Parathyroid adenoma (tissue), 2 donors: ENCODE measurements around the gene ST8SIA1.
A peak's percentile ranks its signal among the peaks of the same experiment; 100 is the strongest.

Experiments
- H2AFZ ChIP-seq: fragments of 300-600 bp; sonication (generic); one replicate; pipeline ENCODE4 v1.7.0; 2017; ENCODE audit warnings: antibody characterized with exemption, mild to moderate bottlenecking
- H3K27ac ChIP-seq: fragments of 300-600 bp; sonication (generic); one replicate; pipeline ENCODE4 v1.7.0; 2017
- H3K27me3 ChIP-seq: fragments of 300-600 bp; sonication (generic); one replicate; pipeline ENCODE4 v1.7.0; 2017; ENCODE audit warnings: low read length; ENCODE audit not compliant: control insufficient read depth, insufficient read depth
- H3K36me3 ChIP-seq: fragments of 300-600 bp; sonication (generic); one replicate; pipeline ENCODE4 v1.7.0; 2017; ENCODE audit warnings: low read length; ENCODE audit not compliant: control insufficient read depth, insufficient read depth
- H3K4me1 ChIP-seq: fragments of 300-600 bp; sonication (generic); one replicate; pipeline ENCODE4 v1.7.0; 2017; ENCODE audit warnings: control low read depth
- H3K4me2 ChIP-seq: fragments of 300-600 bp; sonication (generic); one replicate; pipeline ENCODE4 v1.7.0; 2017; ENCODE audit warnings: low read length
- H3K4me3 ChIP-seq: fragments of 300-600 bp; sonication (generic); one replicate; pipeline ENCODE4 v1.7.0; 2017; ENCODE audit warnings: low read depth, low read length
- H3K79me2 ChIP-seq: fragments of 300-600 bp; sonication (generic); one replicate; pipeline ENCODE4 v1.7.0; 2017; ENCODE audit warnings: control low read depth
- H3K9ac ChIP-seq: fragments of 300-600 bp; sonication (generic); one replicate; pipeline ENCODE4 v1.7.0; 2017; ENCODE audit warnings: mild to moderate bottlenecking
- H3K9me3 ChIP-seq: fragments of 300-600 bp; sonication (generic); one replicate; pipeline ENCODE4 v1.7.0; 2017; ENCODE audit warnings: low read length; ENCODE audit not compliant: control insufficient read depth
- TF ChIP-seq, protein P1 (sequence below): fragments of 300-600 bp; sonication (generic); IDR thresholded peaks from one replicate; pipeline ENCODE4 v1.7.0; 2017; ENCODE audit warnings: antibody characterized with exemption, mild to moderate bottlenecking
- donor health status: primary hyperparathyroidism.

ST8SIA1 gene

DNA sequence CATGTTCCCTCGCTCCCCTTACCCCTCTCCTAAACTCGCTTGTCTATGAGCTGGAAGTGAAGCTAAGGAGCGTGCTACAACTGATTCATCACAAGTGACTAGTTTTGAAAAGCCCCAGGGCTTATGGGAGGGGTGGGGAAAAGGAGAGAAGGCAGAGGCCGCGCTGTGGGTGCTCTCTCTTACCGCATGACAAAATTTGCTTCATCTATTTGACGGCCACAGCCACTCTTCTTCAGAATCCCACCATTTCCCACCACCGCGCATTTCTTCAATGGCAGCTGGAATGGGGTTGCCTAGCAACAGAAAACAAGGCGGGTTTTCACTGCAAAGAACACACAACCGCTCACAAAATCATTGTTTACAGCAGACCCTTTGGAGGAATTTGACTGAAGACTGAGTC lies 79.4 kb downstream of the ST8SIA1 start:
- H3K9me3 ChIP-seq, result no peaks in the 10 kb centered on the region
- TF ChIP-seq, protein P1, sequence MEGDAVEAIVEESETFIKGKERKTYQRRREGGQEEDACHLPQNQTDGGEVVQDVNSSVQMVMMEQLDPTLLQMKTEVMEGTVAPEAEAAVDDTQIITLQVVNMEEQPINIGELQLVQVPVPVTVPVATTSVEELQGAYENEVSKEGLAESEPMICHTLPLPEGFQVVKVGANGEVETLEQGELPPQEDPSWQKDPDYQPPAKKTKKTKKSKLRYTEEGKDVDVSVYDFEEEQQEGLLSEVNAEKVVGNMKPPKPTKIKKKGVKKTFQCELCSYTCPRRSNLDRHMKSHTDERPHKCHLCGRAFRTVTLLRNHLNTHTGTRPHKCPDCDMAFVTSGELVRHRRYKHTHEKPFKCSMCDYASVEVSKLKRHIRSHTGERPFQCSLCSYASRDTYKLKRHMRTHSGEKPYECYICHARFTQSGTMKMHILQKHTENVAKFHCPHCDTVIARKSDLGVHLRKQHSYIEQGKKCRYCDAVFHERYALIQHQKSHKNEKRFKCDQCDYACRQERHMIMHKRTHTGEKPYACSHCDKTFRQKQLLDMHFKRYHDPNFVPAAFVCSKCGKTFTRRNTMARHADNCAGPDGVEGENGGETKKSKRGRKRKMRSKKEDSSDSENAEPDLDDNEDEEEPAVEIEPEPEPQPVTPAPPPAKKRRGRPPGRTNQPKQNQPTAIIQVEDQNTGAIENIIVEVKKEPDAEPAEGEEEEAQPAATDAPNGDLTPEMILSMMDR, result no peak
- H3K4me2 ChIP-seq, result no peak overlapping the region
- no peaks in the 10 kb centered on the region for H3K36me3 ChIP-seq
- no peak overlapping the region for H3K9ac ChIP-seq
- no peak overlapping the region for H3K4me3 ChIP-seq
- H2AFZ ChIP-seq, result peak overlapping the region; percentile 82
- H3K27me3 ChIP-seq, result no peaks in the 10 kb centered on the region
- H3K27ac ChIP-seq, result peak overlapping the region; percentile 97
- H3K79me2 ChIP-seq, result no peaks in the 10 kb centered on the region
- H3K4me1 ChIP-seq, result peaks cover 42% of the 10 kb centered on the region

DNA sequence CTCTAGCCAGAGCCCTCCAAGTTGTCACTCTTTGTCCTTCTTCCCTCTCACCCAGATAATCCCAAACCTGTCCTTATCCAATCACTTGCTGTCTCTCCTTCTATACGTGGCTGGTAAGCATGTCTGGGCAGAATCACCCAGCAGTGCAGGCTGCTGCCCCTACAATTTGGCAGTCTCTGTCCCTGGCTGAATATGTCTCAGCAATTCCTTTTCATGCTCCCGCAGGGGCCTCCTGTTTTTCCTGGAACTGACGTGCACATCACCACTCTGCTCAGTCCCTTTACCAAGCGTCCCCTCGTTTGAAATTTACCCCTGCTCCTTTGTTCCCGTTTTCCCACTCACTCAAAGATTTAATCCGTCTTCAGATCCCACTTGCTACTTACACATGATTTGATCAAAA lies 80.0 kb downstream of the ST8SIA1 start:
- Histone ChIP-seq H3K79me2 (no peaks in the 10 kb centered on the region), H2AFZ (peak overlapping the region; percentile 82), H3K9ac (no peak overlapping the region), H3K4me1 (peaks cover 42% of the 10 kb centered on the region), H3K9me3 (no peaks in the 10 kb centered on the region), H3K4me2 (no peak overlapping the region), H3K4me3 (no peak overlapping the region), H3K36me3 (no peaks in the 10 kb centered on the region), H3K27ac (peak overlapping the region; percentile 97), H3K27me3 (no peaks in the 10 kb centered on the region)
- TF ChIP-seq, protein P1, result no peak

DNA sequence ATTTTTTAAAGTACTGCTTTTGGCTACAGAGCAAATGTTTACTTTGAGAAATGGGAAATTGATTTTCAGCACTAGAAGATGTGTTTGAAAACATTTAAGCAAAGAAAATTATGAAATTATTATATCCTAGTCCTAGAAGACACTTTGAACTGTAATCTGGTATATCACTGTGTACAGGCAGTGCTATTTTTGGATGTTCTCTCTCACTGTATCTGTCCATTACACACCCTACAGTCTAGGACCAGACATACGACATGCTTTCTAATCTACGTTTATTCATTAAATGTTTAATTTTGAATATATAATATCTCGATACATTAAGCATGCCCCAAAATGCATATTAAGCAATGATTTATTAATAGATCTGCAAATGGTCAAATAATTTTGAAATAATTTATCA lies 82.5 kb downstream of the ST8SIA1 start:
- H3K9me3 ChIP-seq, result no peaks in the 10 kb centered on the region
- H3K4me1 ChIP-seq, result peaks cover 25% of the 10 kb centered on the region
- H2AFZ ChIP-seq, result no peak overlapping the region
- H3K4me3 ChIP-seq, result no peak overlapping the region
- no peak overlapping the region for H3K27ac ChIP-seq
- H3K79me2 ChIP-seq, result no peaks in the 10 kb centered on the region
- TF ChIP-seq, protein P1, result no peak
- no peak overlapping the region for H3K9ac ChIP-seq
- H3K36me3 ChIP-seq, result no peaks in the 10 kb centered on the region
- H3K4me2 ChIP-seq, result no peak overlapping the region
- no peaks in the 10 kb centered on the region for H3K27me3 ChIP-seq

DNA sequence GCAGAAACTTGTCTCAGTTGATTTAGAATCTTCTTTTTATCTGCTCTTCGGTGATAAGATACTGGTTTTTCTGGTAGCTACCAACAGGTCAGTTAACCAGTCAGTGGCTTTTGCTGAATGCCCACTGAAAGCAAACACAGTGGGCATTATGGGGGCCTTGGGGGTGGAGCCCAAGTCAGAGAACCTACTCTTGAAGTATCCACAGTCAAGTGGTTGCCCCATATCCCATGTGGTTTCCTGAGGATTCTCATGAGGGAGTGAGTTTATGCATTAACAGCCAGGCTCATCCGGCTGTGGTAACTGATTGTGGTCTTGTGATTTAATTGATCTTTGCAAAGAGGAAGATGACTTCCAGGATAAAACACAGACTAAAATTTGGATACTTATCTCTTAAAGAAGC lies 83.7 kb downstream of the ST8SIA1 start:
- peaks cover 15% of the 10 kb centered on the region for H3K4me1 ChIP-seq
- TF ChIP-seq, protein P1, result no peak
- H3K79me2 ChIP-seq, result no peaks in the 10 kb centered on the region
- no peak overlapping the region for H3K27ac ChIP-seq
- H3K9me3 ChIP-seq, result no peaks in the 10 kb centered on the region
- no peaks in the 10 kb centered on the region for H3K27me3 ChIP-seq
- no peak overlapping the region for H3K4me3 ChIP-seq
- no peak overlapping the region for H3K9ac ChIP-seq
- no peak overlapping the region for H3K4me2 ChIP-seq
- H3K36me3 ChIP-seq, result no peaks in the 10 kb centered on the region
- no peak overlapping the region for H2AFZ ChIP-seq

DNA sequence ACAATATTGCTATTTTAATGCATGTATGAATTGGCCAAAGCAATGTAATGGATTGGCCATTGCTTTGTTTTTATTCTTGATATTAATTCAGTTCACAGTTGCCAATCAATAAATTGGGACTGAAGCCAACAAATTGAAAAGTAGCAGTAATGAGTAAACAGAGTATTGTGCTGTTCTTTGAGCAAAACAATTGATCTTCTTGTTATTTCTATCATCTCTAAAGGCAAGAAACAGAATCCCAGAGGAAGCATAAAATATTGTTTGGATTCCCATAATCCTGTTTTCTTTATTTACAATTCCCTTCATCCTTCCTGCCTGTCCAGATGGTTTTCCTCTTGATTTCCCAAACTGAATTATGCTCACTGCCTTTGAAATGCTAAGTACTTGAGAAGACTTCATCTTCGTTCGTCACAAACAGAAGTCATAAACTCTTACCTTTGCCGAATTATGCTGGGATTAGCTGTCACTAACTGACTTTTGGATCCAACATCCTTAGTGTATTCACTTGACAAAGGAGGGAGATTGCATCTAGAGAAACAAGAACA lies 85.9 kb downstream of the ST8SIA1 start:
- Histone ChIP-seq H3K36me3 (no peaks in the 10 kb centered on the region), H3K9me3 (no peaks in the 10 kb centered on the region), H3K4me1 (no peaks in the 10 kb centered on the region), H3K27me3 (no peaks in the 10 kb centered on the region), H2AFZ (no peak overlapping the region), H3K4me3 (no peak overlapping the region), H3K4me2 (no peak overlapping the region), H3K79me2 (no peaks in the 10 kb centered on the region), H3K9ac (no peak overlapping the region), H3K27ac (no peak overlapping the region)
- TF ChIP-seq, protein P1, result no peak
